ENCODE results near the gene CTLA4.

GRCh38 chr2:203846490-203847105 lies 21.0 kb upstream of the CTLA4 start:
- TF ChIP-seq POLR2A (IDR thresholded peaks at IDR 0.05) (no peak), CTCF (IDR thresholded peaks at IDR 0.05) (no peak)

Measured in suprapubic skin (tissue), 3 donors.